ENCODE data around the gene TSPAN9. TPM values are rescaled to one million over a fixed set of nuclear protein-coding genes. Genes with fewer than 3 reads are reported as not detected.

TSPAN9 gene
- total RNA-seq, 1 experiment from 2014 or later, result 7.7 TPM

GRCh38 chr12:3308063-3308462 lies 230.9 kb downstream of the TSPAN9 start:
- Histone ChIP-seq H3K27me3 (ENCODE audit: control insufficient read depth, insufficient read depth, low read length) (no peaks in the 10 kb centered on the region), H3K4me3 (ENCODE audit: low read depth in 2 of 2, low read length in 2 of 2) (no peak overlapping the region), H3K27ac (ENCODE audit: low read length) (no peak overlapping the region), H3K4me1 (ENCODE audit: control insufficient read depth, insufficient read depth, low read length) (no peaks in the 10 kb centered on the region), H3K9me3 (ENCODE audit: control insufficient read depth, insufficient read depth, low read depth, low read length) (no peaks in the 10 kb centered on the region), H3K36me3 (ENCODE audit: control insufficient read depth, insufficient read depth, low read length) (no peaks in the 10 kb centered on the region)
- POLR2A ChIA-PET, result interaction anchor here (0.6 kb wide), 1 partner anchor 1272 kb away, joined by 3 read pairs; no protein-coding TSS in a partner anchor
- intact Hi-C loops (cut with micrococcal nuclease; ENCODE audit: unreplicated experiment), result loop anchor here (10.0 kb wide), 2 partner anchors 147 to 497 kb away; no protein-coding TSS in a partner anchor
- in situ Hi-C loops (cut with HindIII; ENCODE audit: low pct_unique_long_range_greater_than_20kb, low sequenced_read_pairs), result no loop called here
- DNase-seq (ENCODE audit: low read depth, low spot score) (no peak), ATAC-seq (no peak)
- no TSS peak for BruUV-seq (replicated peaks)
- CTCF ChIA-PET, result no interaction called here
- TF ChIP-seq SIN3A (IDR thresholded peaks at IDR 0.05; ENCODE audit: borderline replicate concordance, insufficient read depth, low read depth, low read length) (no peak), TCF7L2 (IDR thresholded peaks at IDR 0.05; ENCODE audit: low read depth, low read length) (no peak), POLR2AphosphoS5 (IDR thresholded peaks at IDR 0.05; ENCODE audit: low read depth, low read length) (no peak)
- TF ChIP-seq, protein P1, sequence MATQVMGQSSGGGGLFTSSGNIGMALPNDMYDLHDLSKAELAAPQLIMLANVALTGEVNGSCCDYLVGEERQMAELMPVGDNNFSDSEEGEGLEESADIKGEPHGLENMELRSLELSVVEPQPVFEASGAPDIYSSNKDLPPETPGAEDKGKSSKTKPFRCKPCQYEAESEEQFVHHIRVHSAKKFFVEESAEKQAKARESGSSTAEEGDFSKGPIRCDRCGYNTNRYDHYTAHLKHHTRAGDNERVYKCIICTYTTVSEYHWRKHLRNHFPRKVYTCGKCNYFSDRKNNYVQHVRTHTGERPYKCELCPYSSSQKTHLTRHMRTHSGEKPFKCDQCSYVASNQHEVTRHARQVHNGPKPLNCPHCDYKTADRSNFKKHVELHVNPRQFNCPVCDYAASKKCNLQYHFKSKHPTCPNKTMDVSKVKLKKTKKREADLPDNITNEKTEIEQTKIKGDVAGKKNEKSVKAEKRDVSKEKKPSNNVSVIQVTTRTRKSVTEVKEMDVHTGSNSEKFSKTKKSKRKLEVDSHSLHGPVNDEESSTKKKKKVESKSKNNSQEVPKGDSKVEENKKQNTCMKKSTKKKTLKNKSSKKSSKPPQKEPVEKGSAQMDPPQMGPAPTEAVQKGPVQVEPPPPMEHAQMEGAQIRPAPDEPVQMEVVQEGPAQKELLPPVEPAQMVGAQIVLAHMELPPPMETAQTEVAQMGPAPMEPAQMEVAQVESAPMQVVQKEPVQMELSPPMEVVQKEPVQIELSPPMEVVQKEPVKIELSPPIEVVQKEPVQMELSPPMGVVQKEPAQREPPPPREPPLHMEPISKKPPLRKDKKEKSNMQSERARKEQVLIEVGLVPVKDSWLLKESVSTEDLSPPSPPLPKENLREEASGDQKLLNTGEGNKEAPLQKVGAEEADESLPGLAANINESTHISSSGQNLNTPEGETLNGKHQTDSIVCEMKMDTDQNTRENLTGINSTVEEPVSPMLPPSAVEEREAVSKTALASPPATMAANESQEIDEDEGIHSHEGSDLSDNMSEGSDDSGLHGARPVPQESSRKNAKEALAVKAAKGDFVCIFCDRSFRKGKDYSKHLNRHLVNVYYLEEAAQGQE (IDR thresholded peaks at IDR 0.05; ENCODE audit: insufficient read depth in 1 of 2, low read depth in 2 of 2, low read length in 1 of 2), result no peak
- TF ChIP-seq, protein P2, sequence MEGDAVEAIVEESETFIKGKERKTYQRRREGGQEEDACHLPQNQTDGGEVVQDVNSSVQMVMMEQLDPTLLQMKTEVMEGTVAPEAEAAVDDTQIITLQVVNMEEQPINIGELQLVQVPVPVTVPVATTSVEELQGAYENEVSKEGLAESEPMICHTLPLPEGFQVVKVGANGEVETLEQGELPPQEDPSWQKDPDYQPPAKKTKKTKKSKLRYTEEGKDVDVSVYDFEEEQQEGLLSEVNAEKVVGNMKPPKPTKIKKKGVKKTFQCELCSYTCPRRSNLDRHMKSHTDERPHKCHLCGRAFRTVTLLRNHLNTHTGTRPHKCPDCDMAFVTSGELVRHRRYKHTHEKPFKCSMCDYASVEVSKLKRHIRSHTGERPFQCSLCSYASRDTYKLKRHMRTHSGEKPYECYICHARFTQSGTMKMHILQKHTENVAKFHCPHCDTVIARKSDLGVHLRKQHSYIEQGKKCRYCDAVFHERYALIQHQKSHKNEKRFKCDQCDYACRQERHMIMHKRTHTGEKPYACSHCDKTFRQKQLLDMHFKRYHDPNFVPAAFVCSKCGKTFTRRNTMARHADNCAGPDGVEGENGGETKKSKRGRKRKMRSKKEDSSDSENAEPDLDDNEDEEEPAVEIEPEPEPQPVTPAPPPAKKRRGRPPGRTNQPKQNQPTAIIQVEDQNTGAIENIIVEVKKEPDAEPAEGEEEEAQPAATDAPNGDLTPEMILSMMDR (IDR thresholded peaks at IDR 0.05), result no peak

GRCh38 chr12:3308609-3309008 lies 231.4 kb downstream of the TSPAN9 start:
- Histone ChIP-seq H3K27ac (ENCODE audit: low read length) (no peak overlapping the region), H3K4me3 (ENCODE audit: low read depth in 2 of 2, low read length in 2 of 2) (no peak overlapping the region), H3K36me3 (ENCODE audit: control insufficient read depth, insufficient read depth, low read length) (no peaks in the 10 kb centered on the region), H3K27me3 (ENCODE audit: control insufficient read depth, insufficient read depth, low read length) (no peaks in the 10 kb centered on the region), H3K9me3 (ENCODE audit: control insufficient read depth, insufficient read depth, low read depth, low read length) (no peaks in the 10 kb centered on the region), H3K4me1 (ENCODE audit: control insufficient read depth, insufficient read depth, low read length) (no peaks in the 10 kb centered on the region)
- in situ Hi-C loops (cut with HindIII; ENCODE audit: low pct_unique_long_range_greater_than_20kb, low sequenced_read_pairs) (no loop called here), intact Hi-C loops (cut with micrococcal nuclease; ENCODE audit: unreplicated experiment) (loop anchor here (10.0 kb wide), 2 partner anchors 146 to 496 kb away; no protein-coding TSS in a partner anchor)
- no peak for ATAC-seq
- TF ChIP-seq, protein P2 (IDR thresholded peaks at IDR 0.05), result no peak
- TF ChIP-seq, protein P1 (IDR thresholded peaks at IDR 0.05; ENCODE audit: insufficient read depth in 1 of 2, low read depth in 2 of 2, low read length in 1 of 2), result no peak
- no peak for TF ChIP-seq TCF7L2 (IDR thresholded peaks at IDR 0.05; ENCODE audit: low read depth, low read length)
- TF ChIP-seq SIN3A (IDR thresholded peaks at IDR 0.05; ENCODE audit: borderline replicate concordance, insufficient read depth, low read depth, low read length), result no peak
- no peak for TF ChIP-seq POLR2AphosphoS5 (IDR thresholded peaks at IDR 0.05; ENCODE audit: low read depth, low read length)
- no TSS peak for BruUV-seq (replicated peaks)
- DNase-seq (ENCODE audit: low read depth, low spot score), result no peak
- ChIA-PET CTCF (no interaction called here), POLR2A (interaction anchor here (0.6 kb wide), 1 partner anchor 1273 kb away, joined by 3 read pairs; no protein-coding TSS in a partner anchor)
